Measurements from ENCODE around the gene SENP3. TPM values are rescaled to one million over a fixed set of nuclear protein-coding genes. Genes with fewer than 3 reads are reported as not detected.

SENP3 gene
- total RNA-seq, 1 experiment from 2014 or later: 63.7 TPM

DNA sequence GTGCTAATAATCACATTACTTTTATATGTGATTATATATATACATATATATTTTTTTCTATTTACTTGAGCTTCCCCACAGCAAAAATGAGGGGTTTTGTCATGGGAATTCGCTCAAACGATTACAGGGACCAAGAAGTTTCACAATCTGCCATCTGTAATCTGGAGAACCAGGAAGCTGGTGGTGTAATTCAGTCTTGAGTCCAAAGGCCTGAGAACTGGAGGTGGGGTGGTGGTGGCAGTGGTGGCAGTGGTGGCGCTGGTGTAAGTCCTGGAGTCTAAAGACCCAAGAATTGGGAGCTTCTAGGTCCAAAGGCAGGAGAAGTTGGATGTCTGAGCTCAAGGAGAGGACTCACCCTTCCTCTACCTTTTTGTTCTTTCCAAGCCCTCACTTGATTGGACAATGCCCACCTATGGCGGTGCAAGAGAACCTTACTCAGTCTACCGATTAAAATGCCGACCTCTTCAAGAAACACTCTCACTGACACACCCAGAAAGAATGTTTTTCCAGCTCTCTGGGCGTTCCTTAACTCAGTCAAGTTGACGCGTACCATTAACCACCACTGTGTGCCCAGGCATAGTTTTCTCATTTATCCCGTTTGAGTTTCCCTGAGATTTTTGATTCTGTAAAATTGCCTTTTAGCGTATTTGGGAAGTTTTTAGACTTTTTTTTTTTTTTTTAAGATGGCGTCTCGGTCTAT lies 45.7 kb upstream of the SENP3 start:
- Histone ChIP-seq H3K36me3 (ENCODE audit: control insufficient read depth, insufficient read depth, low read length) (no peaks in the 10 kb centered on the region; the same call in none of the 2 replicates), H3K27ac (ENCODE audit: low read length) (no peak overlapping the region), H3K4me1 (ENCODE audit: control insufficient read depth, insufficient read depth, low read length) (no peaks in the 10 kb centered on the region), H3K9me3 (ENCODE audit: control insufficient read depth, insufficient read depth, low read depth, low read length) (no peaks in the 10 kb centered on the region), H3K4me3 (ENCODE audit: low read depth in 2 of 2, low read length in 2 of 2) (no peak overlapping the region), H3K27me3 (ENCODE audit: control insufficient read depth, insufficient read depth, low read length) (no peaks in the 10 kb centered on the region)
- BruUV-seq (replicated peaks): no TSS peak
- in situ Hi-C loops (cut with HindIII; ENCODE audit: low pct_unique_long_range_greater_than_20kb, low sequenced_read_pairs): no loop called here
- no peak for ATAC-seq
- intact Hi-C loops (cut with micrococcal nuclease; ENCODE audit: unreplicated experiment): no loop called here
- ChIA-PET CTCF (interaction anchor here (0.6 kb wide), 1 partner anchor 79 kb away, joined by 4 read pairs; no protein-coding TSS in a partner anchor), POLR2A (interaction anchor here (0.6 kb wide), 1 partner anchor 17 kb away, joined by 5 read pairs; no protein-coding TSS in a partner anchor)
- TF ChIP-seq, protein P1, sequence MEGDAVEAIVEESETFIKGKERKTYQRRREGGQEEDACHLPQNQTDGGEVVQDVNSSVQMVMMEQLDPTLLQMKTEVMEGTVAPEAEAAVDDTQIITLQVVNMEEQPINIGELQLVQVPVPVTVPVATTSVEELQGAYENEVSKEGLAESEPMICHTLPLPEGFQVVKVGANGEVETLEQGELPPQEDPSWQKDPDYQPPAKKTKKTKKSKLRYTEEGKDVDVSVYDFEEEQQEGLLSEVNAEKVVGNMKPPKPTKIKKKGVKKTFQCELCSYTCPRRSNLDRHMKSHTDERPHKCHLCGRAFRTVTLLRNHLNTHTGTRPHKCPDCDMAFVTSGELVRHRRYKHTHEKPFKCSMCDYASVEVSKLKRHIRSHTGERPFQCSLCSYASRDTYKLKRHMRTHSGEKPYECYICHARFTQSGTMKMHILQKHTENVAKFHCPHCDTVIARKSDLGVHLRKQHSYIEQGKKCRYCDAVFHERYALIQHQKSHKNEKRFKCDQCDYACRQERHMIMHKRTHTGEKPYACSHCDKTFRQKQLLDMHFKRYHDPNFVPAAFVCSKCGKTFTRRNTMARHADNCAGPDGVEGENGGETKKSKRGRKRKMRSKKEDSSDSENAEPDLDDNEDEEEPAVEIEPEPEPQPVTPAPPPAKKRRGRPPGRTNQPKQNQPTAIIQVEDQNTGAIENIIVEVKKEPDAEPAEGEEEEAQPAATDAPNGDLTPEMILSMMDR (IDR thresholded peaks at IDR 0.05): no peak
- TF ChIP-seq POLR2AphosphoS5 (IDR thresholded peaks at IDR 0.05; ENCODE audit: low read depth, low read length) (no peak), TCF7L2 (IDR thresholded peaks at IDR 0.05; ENCODE audit: low read depth, low read length) (no peak), SIN3A (IDR thresholded peaks at IDR 0.05; ENCODE audit: borderline replicate concordance, insufficient read depth, low read depth, low read length) (no peak)
- TF ChIP-seq, protein P2, sequence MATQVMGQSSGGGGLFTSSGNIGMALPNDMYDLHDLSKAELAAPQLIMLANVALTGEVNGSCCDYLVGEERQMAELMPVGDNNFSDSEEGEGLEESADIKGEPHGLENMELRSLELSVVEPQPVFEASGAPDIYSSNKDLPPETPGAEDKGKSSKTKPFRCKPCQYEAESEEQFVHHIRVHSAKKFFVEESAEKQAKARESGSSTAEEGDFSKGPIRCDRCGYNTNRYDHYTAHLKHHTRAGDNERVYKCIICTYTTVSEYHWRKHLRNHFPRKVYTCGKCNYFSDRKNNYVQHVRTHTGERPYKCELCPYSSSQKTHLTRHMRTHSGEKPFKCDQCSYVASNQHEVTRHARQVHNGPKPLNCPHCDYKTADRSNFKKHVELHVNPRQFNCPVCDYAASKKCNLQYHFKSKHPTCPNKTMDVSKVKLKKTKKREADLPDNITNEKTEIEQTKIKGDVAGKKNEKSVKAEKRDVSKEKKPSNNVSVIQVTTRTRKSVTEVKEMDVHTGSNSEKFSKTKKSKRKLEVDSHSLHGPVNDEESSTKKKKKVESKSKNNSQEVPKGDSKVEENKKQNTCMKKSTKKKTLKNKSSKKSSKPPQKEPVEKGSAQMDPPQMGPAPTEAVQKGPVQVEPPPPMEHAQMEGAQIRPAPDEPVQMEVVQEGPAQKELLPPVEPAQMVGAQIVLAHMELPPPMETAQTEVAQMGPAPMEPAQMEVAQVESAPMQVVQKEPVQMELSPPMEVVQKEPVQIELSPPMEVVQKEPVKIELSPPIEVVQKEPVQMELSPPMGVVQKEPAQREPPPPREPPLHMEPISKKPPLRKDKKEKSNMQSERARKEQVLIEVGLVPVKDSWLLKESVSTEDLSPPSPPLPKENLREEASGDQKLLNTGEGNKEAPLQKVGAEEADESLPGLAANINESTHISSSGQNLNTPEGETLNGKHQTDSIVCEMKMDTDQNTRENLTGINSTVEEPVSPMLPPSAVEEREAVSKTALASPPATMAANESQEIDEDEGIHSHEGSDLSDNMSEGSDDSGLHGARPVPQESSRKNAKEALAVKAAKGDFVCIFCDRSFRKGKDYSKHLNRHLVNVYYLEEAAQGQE (IDR thresholded peaks at IDR 0.05; ENCODE audit: insufficient read depth in 1 of 2, low read depth in 2 of 2, low read length in 1 of 2): no peak
- no peak for DNase-seq (ENCODE audit: low read depth, low spot score)

DNA sequence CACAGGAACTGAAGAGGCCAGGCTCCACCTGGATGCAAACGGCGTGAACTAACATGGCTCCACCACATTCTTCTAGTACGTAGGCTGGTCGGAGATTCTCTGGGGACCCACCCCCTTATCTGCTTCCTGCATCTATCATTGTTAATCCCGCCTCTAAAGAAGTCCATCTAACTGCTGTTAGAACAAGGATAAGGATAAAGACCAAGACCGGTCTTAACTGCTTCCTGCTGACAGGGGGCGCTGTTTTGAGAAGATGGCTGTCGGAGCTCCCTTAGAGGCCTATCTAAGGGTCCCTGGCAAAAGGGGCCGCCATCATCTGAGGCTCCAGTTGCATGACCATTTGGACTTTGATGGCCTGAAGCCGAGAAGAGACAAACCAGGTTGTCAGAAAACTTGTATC lies 38.7 kb upstream of the SENP3 start:
- ChIA-PET CTCF (interaction anchor here (0.5 to 1.2 kb wide), 2 partner anchors 9 to 86 kb away, joined by 4 to 13 read pairs; no protein-coding TSS in a partner anchor), POLR2A (no interaction called here)
- H3K4me1 ChIP-seq (ENCODE audit: control insufficient read depth, insufficient read depth, low read length): no peaks in the 10 kb centered on the region
- no peaks in the 10 kb centered on the region for H3K36me3 ChIP-seq (ENCODE audit: control insufficient read depth, insufficient read depth, low read length)
- no peaks in the 10 kb centered on the region for H3K9me3 ChIP-seq (ENCODE audit: control insufficient read depth, insufficient read depth, low read depth, low read length)
- TF ChIP-seq POLR2AphosphoS5 (IDR thresholded peaks at IDR 0.05; ENCODE audit: low read depth, low read length): no peak
- TF ChIP-seq, protein P1 (IDR thresholded peaks at IDR 0.05): peak; percentile 73
- DNase-seq (ENCODE audit: low read depth, low spot score) (no peak), ATAC-seq (no peak)
- no TSS peak for BruUV-seq (replicated peaks)
- intact Hi-C loops (cut with micrococcal nuclease; ENCODE audit: unreplicated experiment) (no loop called here), in situ Hi-C loops (cut with HindIII; ENCODE audit: low pct_unique_long_range_greater_than_20kb, low sequenced_read_pairs) (no loop called here)
- no peak overlapping the region for H3K27ac ChIP-seq (ENCODE audit: low read length)
- no peaks in the 10 kb centered on the region for H3K27me3 ChIP-seq (ENCODE audit: control insufficient read depth, insufficient read depth, low read length)
- H3K4me3 ChIP-seq (ENCODE audit: low read depth in 2 of 2, low read length in 2 of 2): no peak overlapping the region

All from Panc1 (cell line).